Heart right ventricle (tissue), 16 donors: ENCODE measurements around the gene DKK2. TPM values are rescaled to one million over a fixed set of nuclear protein-coding genes. Genes with fewer than 3 reads are reported as not detected.

Experiments
- ATAC-seq, 8 donors: fragments of 200-7000 bp; cut with Tn5 transposase; one replicate each; pipeline ENCODE4 v1.9.1; 2020; ENCODE audit warnings: mild to moderate bottlenecking in 8 of 8, moderate library complexity in 8 of 8, moderate number of reproducible peaks in 1 of 8
- DNase-seq, 2 donors: peaks; one replicate each; pipeline ENCODE4 v3.0.0-alpha.2; 2020
- H3K27ac ChIP-seq, 10 donors: fragments of 200-600 bp; sonication (generic) in 2 of 10; one replicate each; pipeline versions ENCODE4 v1.5.0 to v1.8.0; 2020 to 2022; ENCODE audit warnings: mild to moderate bottlenecking in 3 of 10
- H3K27me3 ChIP-seq, 7 donors: fragments of 200-600 bp; one replicate each; pipeline ENCODE4 v1.8.0; 2021 to 2022; ENCODE audit warnings: mild to moderate bottlenecking in 2 of 7
- H3K36me3 ChIP-seq, 9 donors: fragments of 200-600 bp; sonication (generic) in 1 of 9; one replicate each; pipeline versions ENCODE4 v1.5.0 to v1.8.0; 2020 to 2022; ENCODE audit warnings: mild to moderate bottlenecking in 2 of 9
- H3K4me1 ChIP-seq, 9 donors: fragments of 200-600 bp; sonication (generic) in 1 of 9; one replicate each; pipeline versions ENCODE4 v1.5.0 to v1.8.0; 2020 to 2022; ENCODE audit warnings: mild to moderate bottlenecking in 4 of 9
- H3K4me3 ChIP-seq, 10 donors: fragments of 200-600 bp; sonication (generic) in 2 of 10; one replicate each; pipeline versions ENCODE4 v1.5.0 to v1.8.0; 2020 to 2022; ENCODE audit warnings: mild to moderate bottlenecking in 7 of 10, moderate library complexity in 2 of 10
- H3K9me3 ChIP-seq, 11 donors: fragments of 200-600 bp in 10 of 11; sonication (generic) in 2 of 11; one replicate each; pipeline versions ENCODE4 v1.5.0 to v1.8.0; 2013 to 2022; ENCODE audit warnings: mild to moderate bottlenecking in 2 of 11, control low read depth in 1 of 11, moderate library complexity in 1 of 11
- WGBS, 2 donors: extraction: QIAGEN DNeasy Blood & Tissue Kit; methylation state at CpG; one replicate each; pipeline ENCODE4 v1.1.7; 2013; ENCODE audit warnings: inconsistent platforms in 1 of 2; 5-methylcytosine and 5-hydroxymethylcytosine counted together
- intact Hi-C, 10 donors: fragments of 100-400 bp; cut with DNase I; formaldehyde crosslinking; loops; one replicate each; pipeline versions ENCODE4 v1.11.1 to v1.14.2; 2022
- polyA plus RNA-seq, 2 donors: library from polyadenylated mRNA; stranded (reverse); fragments of 200-250 nt; gene quantifications; one replicate each; pipeline ENCODE4 v1.2.3, GENCODE V29; 2013
- total RNA-seq, 10 donors: library from RNA; stranded (reverse); fragmentation: NEBNext Ultra II Directional in 3 of 10; extraction: Animal tissue kit (Norgen Biotek cat#: 25700) in 3 of 10; gene quantifications; one replicate each; pipeline versions ENCODE4 v1.2.1 to v1.2.4, GENCODE V29; 2021 to 2023
- TF ChIP-seq, protein P1 (sequence below), 9 donors: fragments of 200-600 bp; sonication (generic) in 2 of 9; IDR thresholded peaks; one replicate each; pipeline versions ENCODE4 v1.5.0 to v1.8.0; 2021 to 2022; ENCODE audit warnings: antibody characterized with exemption in 9 of 9, mild to moderate bottlenecking in 5 of 9, moderate library complexity in 1 of 9
- donor health status: Arrhythmogenic right ventricular cardiomyopathy.
- donor health status: ischemic (EF 13 %, LVEDD 7.1; RV severe dilation, severe dysfunction).
- donor health status: healthy with polysubstance abuse.
- donor health status: DM: no; HTN: yes; CAD: no.
- donor health status: DM: no; HTN: no; CAD: no.
- donor health status: ischemic (EF 25% LVEDD 6.9; RV normal size, moderate dysfunction).
- donor health status: ischemic (EF 25% LVEDD 5.7; RV mildly dilated, moderate dysfunction).
- donor health status: healthy.
- donor health status: DM: yes; HTN: yes; CAD: no.
- donor health status: Ischemic cardiomyopathy.
- donor health status: ischemic (EF 35%, LVEDD 5.7; RV mildly dilated, moderate dysfunction).
- donor health status: nonischemic (EF 11% LVEDD 7.7; RV severe dilation, severe dysfunction).
- donor health status: DM: yes; HTN: yes; CAD: no.
- donor health status: PGD.
- donor health status: ischemic (EF 29% LVEDD 5.4; RV normal size, mild dysfunction).
- donor health status: nonischemic (EF 23%, LVEDD 6.1; RV moderate dilation, normal function).

DKK2 gene
- total and polyA plus RNA-seq, 12 donors: 0.15 to 3.9 (median 1.9) TPM

DNA sequence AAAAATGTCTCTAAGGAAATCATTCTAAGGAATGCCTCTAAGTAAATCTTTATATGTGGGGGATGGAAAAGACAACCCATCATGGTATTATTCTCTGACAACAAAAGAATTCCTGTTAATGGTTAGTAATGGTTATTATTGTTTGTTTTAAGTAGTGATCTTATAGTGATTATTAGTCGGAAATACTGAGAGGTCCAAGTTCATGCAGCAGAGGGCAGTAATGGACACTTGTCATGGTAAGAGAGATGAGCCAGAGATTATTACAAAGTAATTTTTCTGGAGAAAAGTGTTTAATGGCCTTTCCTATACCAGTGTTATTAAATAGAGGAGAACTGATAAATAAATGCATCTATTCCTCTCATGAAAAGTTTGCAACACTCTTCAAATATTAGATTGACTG lies 8.1 kb upstream of the DKK2 start:
- no peaks in the 10 kb centered on the region for H3K36me3 ChIP-seq
- intact Hi-C loops: loop anchor here in 4 of 10 donors (10.0 kb wide), 1 partner anchor 141 kb away; no protein-coding TSS in a partner anchor
- DNase-seq (no peak), ATAC-seq (no peak)
- H3K4me1 ChIP-seq: no peaks in the 10 kb centered on the region
- peaks cover 0 to 16% (median 9%) of the 10 kb centered on the region in 7 donors for H3K27me3 ChIP-seq
- peaks cover 0 to 24% (median 7%) of the 10 kb centered on the region in 11 donors for H3K9me3 ChIP-seq
- WGBS, 2 donors: 40 to 52% methylated on average over 1 of the region's 1 CpG
- no peak overlapping the region for H3K4me3 ChIP-seq
- TF ChIP-seq, protein P1, sequence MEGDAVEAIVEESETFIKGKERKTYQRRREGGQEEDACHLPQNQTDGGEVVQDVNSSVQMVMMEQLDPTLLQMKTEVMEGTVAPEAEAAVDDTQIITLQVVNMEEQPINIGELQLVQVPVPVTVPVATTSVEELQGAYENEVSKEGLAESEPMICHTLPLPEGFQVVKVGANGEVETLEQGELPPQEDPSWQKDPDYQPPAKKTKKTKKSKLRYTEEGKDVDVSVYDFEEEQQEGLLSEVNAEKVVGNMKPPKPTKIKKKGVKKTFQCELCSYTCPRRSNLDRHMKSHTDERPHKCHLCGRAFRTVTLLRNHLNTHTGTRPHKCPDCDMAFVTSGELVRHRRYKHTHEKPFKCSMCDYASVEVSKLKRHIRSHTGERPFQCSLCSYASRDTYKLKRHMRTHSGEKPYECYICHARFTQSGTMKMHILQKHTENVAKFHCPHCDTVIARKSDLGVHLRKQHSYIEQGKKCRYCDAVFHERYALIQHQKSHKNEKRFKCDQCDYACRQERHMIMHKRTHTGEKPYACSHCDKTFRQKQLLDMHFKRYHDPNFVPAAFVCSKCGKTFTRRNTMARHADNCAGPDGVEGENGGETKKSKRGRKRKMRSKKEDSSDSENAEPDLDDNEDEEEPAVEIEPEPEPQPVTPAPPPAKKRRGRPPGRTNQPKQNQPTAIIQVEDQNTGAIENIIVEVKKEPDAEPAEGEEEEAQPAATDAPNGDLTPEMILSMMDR (IDR thresholded peaks at IDR 0.05): no peak
- no peak overlapping the region for H3K27ac ChIP-seq

DNA sequence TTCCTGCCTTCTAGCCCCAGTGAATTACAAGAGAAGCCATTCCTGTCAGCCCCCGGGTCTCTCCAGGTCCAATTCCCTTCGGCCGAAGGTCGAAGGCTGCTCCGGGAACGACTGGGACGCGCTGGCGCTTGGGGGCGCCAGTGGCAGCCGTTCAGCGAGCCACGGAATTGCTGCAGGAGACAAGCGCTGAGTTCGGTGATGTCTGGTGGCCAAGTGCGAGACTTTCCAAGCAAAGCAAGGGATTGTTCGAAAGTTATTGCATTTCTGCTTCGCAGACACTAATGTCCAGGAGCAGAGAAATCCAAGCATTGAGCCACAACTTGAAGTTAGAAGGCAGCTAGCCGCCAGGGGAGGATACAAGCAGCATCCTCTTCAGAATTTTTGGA lies 1.1 kb upstream of the DKK2 start:
- intact Hi-C loops: loop anchor here in 1 of 10 donors (10.0 kb wide), 1 partner anchor 148 kb away; no protein-coding TSS in a partner anchor
- peaks cover 0 to 85% (median 71%) of the 10 kb centered on the region in 7 donors for H3K27me3 ChIP-seq
- TF ChIP-seq, protein P1 (IDR thresholded peaks at IDR 0.05): peak in 6 of 9 donors; percentile 27 to 53 (median 34)

DNA sequence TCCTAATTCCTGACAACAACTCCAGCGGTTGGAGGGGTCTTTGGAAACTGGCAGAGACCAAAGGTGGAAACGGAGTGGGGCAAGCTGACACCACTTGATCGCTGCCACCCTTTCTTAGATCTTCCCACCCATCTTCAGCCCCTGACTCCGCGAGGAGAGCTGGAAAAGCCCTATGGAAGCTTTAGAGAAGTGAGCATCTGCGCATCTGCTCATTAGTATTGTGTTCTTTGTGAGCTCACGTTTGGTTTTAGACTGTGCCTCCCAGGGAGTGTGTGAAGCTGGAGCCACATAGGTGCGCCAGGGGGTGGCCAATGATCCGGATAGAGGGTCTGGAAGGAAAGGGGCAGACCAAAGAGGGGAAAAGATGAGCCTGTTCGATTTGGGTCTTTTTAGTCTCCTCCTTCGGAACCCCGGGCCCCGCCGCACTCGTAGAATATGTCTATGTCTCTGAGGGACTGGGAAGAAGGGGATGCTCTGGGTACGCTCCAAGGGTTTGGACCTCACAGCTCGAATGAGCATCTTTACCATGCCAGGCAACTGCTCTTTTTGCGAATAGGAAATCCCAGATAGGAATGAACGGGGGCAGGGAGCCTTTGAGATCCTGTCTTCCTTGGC lies 578 bp upstream of the DKK2 start:
- Histone ChIP-seq H3K27ac (no peak overlapping the region), H3K4me1 (peaks cover 0 to 33% (median 22%) of the 10 kb centered on the region in 9 donors), H3K36me3 (no peaks in the 10 kb centered on the region), H3K9me3 (no peaks in the 10 kb centered on the region), H3K4me3 (peak overlapping the region in 8 of 10 donors; percentile 28 to 54 (median 46)), H3K27me3 (peaks cover 0 to 90% (median 71%) of the 10 kb centered on the region in 7 donors)
- DNase-seq: no peak
- ATAC-seq: no peak
- TF ChIP-seq, protein P1 (IDR thresholded peaks at IDR 0.05): no peak
- 3 to 5% methylated on average over 19 of the region's 19 CpGs for WGBS, 2 donors
- intact Hi-C loops: loop anchor here in 1 of 10 donors (10.0 kb wide), 1 partner anchor 148 kb away; no protein-coding TSS in a partner anchor

More for the DNA sequence above, 1.1 kb upstream of the DKK2 start:
- Histone ChIP-seq H3K4me3 (peak overlapping the region in 5 of 10 donors; percentile 2 to 54 (median 46)), H3K4me1 (peaks cover 0 to 33% (median 22%) of the 10 kb centered on the region in 9 donors), H3K27ac (no peak overlapping the region), H3K9me3 (no peaks in the 10 kb centered on the region), H3K36me3 (no peaks in the 10 kb centered on the region)
- DNase-seq (peak in 1 of 2 donors; percentile 22), ATAC-seq (peak in 4 of 8 donors; percentile 48 to 78 (median 60))
- WGBS, 2 donors: 2% methylated on average over 19 of the region's 19 CpGs

DNA sequence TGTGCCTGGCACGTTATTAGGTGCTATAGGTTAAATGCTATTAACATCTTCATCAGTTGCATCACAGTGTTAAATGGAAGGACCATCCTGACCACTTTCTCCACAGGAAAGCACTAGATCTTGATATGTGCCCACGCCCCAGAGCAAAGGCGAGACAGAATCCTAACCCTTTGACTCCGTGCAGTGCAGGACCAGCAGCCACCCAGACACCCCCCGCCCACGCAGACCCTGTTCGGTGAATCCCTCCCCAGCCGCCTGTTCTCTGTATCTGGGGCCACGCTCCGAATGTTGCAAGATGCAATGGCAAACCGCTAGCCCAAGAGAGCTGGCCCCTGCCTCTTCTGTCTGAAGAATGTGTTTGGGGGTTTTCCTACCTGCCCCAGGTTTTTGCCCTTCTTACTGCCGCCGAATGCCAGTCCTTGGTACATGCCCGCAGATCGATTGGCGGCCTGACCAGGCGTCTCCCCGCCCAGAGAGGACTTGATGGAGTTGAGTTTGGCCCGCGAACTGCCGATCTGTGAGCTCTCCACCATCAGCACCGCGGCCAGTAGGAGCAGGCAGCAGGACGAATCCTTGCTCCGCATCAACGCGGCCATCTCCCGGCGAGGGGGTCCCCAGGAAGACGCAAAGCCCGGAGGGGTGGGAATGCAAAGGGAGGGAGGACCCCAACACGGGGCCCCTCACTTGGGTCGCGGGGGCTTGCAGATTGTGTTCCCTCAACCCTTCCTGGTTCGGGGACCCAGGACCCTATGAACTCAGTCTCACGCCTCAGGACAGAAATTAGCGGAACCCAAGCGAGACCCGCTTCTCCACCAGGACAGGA lies 906 bp downstream of the DKK2 start:
- DNase-seq (no peak), ATAC-seq (peak in 4 of 8 donors; percentile 22 to 53 (median 35))
- peaks cover 0 to 97% (median 71%) of the 10 kb centered on the region in 7 donors for H3K27me3 ChIP-seq
- H3K9me3 ChIP-seq: no peaks in the 10 kb centered on the region
- H3K27ac ChIP-seq: no peak overlapping the region
- peak overlapping the region; percentile 23 to 54 (median 45) for H3K4me3 ChIP-seq
- TF ChIP-seq, protein P1 (IDR thresholded peaks at IDR 0.05): no peak
- peaks cover 0 to 33% (median 22%) of the 10 kb centered on the region in 9 donors for H3K4me1 ChIP-seq
- intact Hi-C loops: loop anchor here in 1 of 10 donors (10.0 kb wide), 1 partner anchor 150 kb away; no protein-coding TSS in a partner anchor
- WGBS, 2 donors: 2 to 3% methylated on average over 39 of the region's 39 CpGs
- no peaks in the 10 kb centered on the region for H3K36me3 ChIP-seq
